ENCODE data around the gene NFASC.

The NFASC gene

GRCh38 chr1:205067031-205067430 is 196.4 kb downstream of the NFASC start:
- Histone ChIP-seq H3K9ac (no peak overlapping the region), H3K9me3 (no peaks in the 10 kb centered on the region), H4K20me1 (no peaks in the 10 kb centered on the region), H3K27me3 (no peaks in the 10 kb centered on the region), H3K36me3 (no peaks in the 10 kb centered on the region), H3K27ac (no peak overlapping the region), H3K4me3 (no peak overlapping the region), H3K4me1 (no peaks in the 10 kb centered on the region), H3K4me2 (no peak overlapping the region)
- TF ChIP-seq Cebpa-rat (IDR thresholded peaks at IDR 0.05) = no peak

GRCh38 chr1:205068001-205068400 is 197.3 kb downstream of the NFASC start:
- H3K4me1 ChIP-seq = no peaks in the 10 kb centered on the region
- no peak overlapping the region for H3K4me2 ChIP-seq
- H3K9ac ChIP-seq = no peak overlapping the region
- H3K27me3 ChIP-seq = no peaks in the 10 kb centered on the region
- no peaks in the 10 kb centered on the region for H3K9me3 ChIP-seq
- no peak overlapping the region for H3K4me3 ChIP-seq
- no peak overlapping the region for H3K27ac ChIP-seq
- H4K20me1 ChIP-seq = no peaks in the 10 kb centered on the region
- no peaks in the 10 kb centered on the region for H3K36me3 ChIP-seq
- TF ChIP-seq Cebpa-rat (IDR thresholded peaks at IDR 0.05) = no peak

- Histone ChIP-seq H3K4me1 (no peaks in the 10 kb centered on the region), H3K9me3 (no peaks in the 10 kb centered on the region), H3K4me2 (no peak overlapping the region), H3K36me3 (no peaks in the 10 kb centered on the region), H3K9ac (no peak overlapping the region), H3K27me3 (no peaks in the 10 kb centered on the region), H3K27ac (no peak overlapping the region), H4K20me1 (no peaks in the 10 kb centered on the region), H3K4me3 (no peak overlapping the region)
- no peak for TF ChIP-seq Cebpa-rat (IDR thresholded peaks at IDR 0.05)
Observed at GRCh38 chr1:205068457-205069040, 197.9 kb downstream of the NFASC start.

- Histone ChIP-seq H3K27ac (no peak overlapping the region), H3K27me3 (no peaks in the 10 kb centered on the region), H3K36me3 (no peaks in the 10 kb centered on the region), H3K9ac (no peak overlapping the region), H3K4me1 (no peaks in the 10 kb centered on the region), H4K20me1 (no peaks in the 10 kb centered on the region), H3K4me3 (no peak overlapping the region), H3K4me2 (no peak overlapping the region), H3K9me3 (no peaks in the 10 kb centered on the region)
- TF ChIP-seq Cebpa-rat (IDR thresholded peaks at IDR 0.05) = no peak
Observed at GRCh38 chr1:205069371-205070125, 198.9 kb downstream of the NFASC start.

- H3K27ac ChIP-seq = no peak overlapping the region
- no peak overlapping the region for H3K9ac ChIP-seq
- H4K20me1 ChIP-seq = no peaks in the 10 kb centered on the region
- H3K4me2 ChIP-seq = no peak overlapping the region
- H3K36me3 ChIP-seq = no peaks in the 10 kb centered on the region
- no peaks in the 10 kb centered on the region for H3K27me3 ChIP-seq
- H3K9me3 ChIP-seq = no peaks in the 10 kb centered on the region
- TF ChIP-seq Cebpa-rat (IDR thresholded peaks at IDR 0.05) = no peak
- H3K4me3 ChIP-seq = no peak overlapping the region
- H3K4me1 ChIP-seq = no peaks in the 10 kb centered on the region
Observed at GRCh38 chr1:205071028-205071409, 200.4 kb downstream of the NFASC start.

- H3K36me3 ChIP-seq = no peaks in the 10 kb centered on the region
- H3K27me3 ChIP-seq = no peaks in the 10 kb centered on the region
- no peak overlapping the region for H3K4me3 ChIP-seq
- TF ChIP-seq Cebpa-rat (IDR thresholded peaks at IDR 0.05) = no peak
- no peaks in the 10 kb centered on the region for H4K20me1 ChIP-seq
- no peak overlapping the region for H3K9ac ChIP-seq
- no peak overlapping the region for H3K4me2 ChIP-seq
- H3K9me3 ChIP-seq = no peaks in the 10 kb centered on the region
- no peaks in the 10 kb centered on the region; the same call in 1 of the 2 replicates for H3K4me1 ChIP-seq
- no peak overlapping the region for H3K27ac ChIP-seq
Observed at GRCh38 chr1:205071801-205072200, 201.1 kb downstream of the NFASC start.

GRCh38 chr1:205072286-205072685 is 201.6 kb downstream of the NFASC start:
- no peak overlapping the region for H3K4me2 ChIP-seq
- H3K4me3 ChIP-seq = no peak overlapping the region
- H3K27me3 ChIP-seq = no peaks in the 10 kb centered on the region
- no peaks in the 10 kb centered on the region for H3K9me3 ChIP-seq
- no peak overlapping the region for H3K9ac ChIP-seq
- no peak for TF ChIP-seq Cebpa-rat (IDR thresholded peaks at IDR 0.05)
- no peaks in the 10 kb centered on the region for H4K20me1 ChIP-seq
- no peaks in the 10 kb centered on the region for H3K36me3 ChIP-seq
- H3K27ac ChIP-seq = no peak overlapping the region
- H3K4me1 ChIP-seq = no peaks in the 10 kb centered on the region; the same call in 1 of the 2 replicates

All from BLaER1 (cell line).